ENCODE measurements around the gene SERPINF2.
"Not testable (repeated sequence)": the region's sequence is repeated elsewhere in the genome, so short reads cannot be mapped to it uniquely, and the experiment has no call there.

The SERPINF2 gene

GRCh38 chr17:1735418-1735817 is 7.3 kb upstream of the SERPINF2 start:
- no peak for DNase-seq (ENCODE audit: low read depth, low spot score)

- no peak for DNase-seq (ENCODE audit: low read depth, low spot score)
Observed at GRCh38 chr17:1735834-1736347, 6.8 kb upstream of the SERPINF2 start.

GRCh38 chr17:1736348-1737281 is 6.1 kb upstream of the SERPINF2 start:
- DNase-seq (ENCODE audit: low read depth, low spot score), result no peak

- DNase-seq (ENCODE audit: low read depth, low spot score), result no peak
Observed at GRCh38 chr17:1737531-1738291, 5.0 kb upstream of the SERPINF2 start.

- not testable (repeated sequence) for DNase-seq (ENCODE audit: low read depth, low spot score)
Observed at GRCh38 chr17:1741899-1742298, 772 bp upstream of the SERPINF2 start.

GRCh38 chr17:1743088-1743439 is 393 bp downstream of the SERPINF2 start:
- DNase-seq (ENCODE audit: low read depth, low spot score), result no peak

- DNase-seq (ENCODE audit: low read depth, low spot score), result no peak
Observed at GRCh38 chr17:1744551-1745512, 2.2 kb downstream of the SERPINF2 start.

GRCh38 chr17:1745513-1746020 is 2.9 kb downstream of the SERPINF2 start:
- DNase-seq (ENCODE audit: low read depth, low spot score), result no peak

- peak; percentile 61 for DNase-seq (ENCODE audit: low read depth, low spot score)
Observed at GRCh38 chr17:1746975-1747543, 4.4 kb downstream of the SERPINF2 start.

GRCh38 chr17:1750628-1751027 is 8.0 kb downstream of the SERPINF2 start:
- DNase-seq (ENCODE audit: low read depth, low spot score), result no peak

- peak; percentile 63 for DNase-seq (ENCODE audit: low read depth, low spot score)
Observed at GRCh38 chr17:1752425-1753262, 10.0 kb downstream of the SERPINF2 start.

- DNase-seq (ENCODE audit: low read depth, low spot score), result no peak
Observed at GRCh38 chr17:1753767-1754429, 11.2 kb downstream of the SERPINF2 start.

- DNase-seq (ENCODE audit: low read depth, low spot score), result no peak
Observed at GRCh38 chr17:1754430-1755112, 11.9 kb downstream of the SERPINF2 start.

- DNase-seq (ENCODE audit: low read depth, low spot score), result no peak
Observed at GRCh38 chr17:1755252-1755826, 12.7 kb downstream of the SERPINF2 start.

- DNase-seq (ENCODE audit: low read depth, low spot score), result no peak
Observed at GRCh38 chr17:1755827-1756262, 13.2 kb downstream of the SERPINF2 start.

- DNase-seq (ENCODE audit: low read depth, low spot score), result no peak
Observed at GRCh38 chr17:1758807-1759206, 16.1 kb downstream of the SERPINF2 start.

GRCh38 chr17:1759529-1759928 is 16.9 kb downstream of the SERPINF2 start:
- DNase-seq (ENCODE audit: low read depth, low spot score), result no peak

GRCh38 chr17:1762233-1762900 is 19.7 kb downstream of the SERPINF2 start:
- no peak for DNase-seq (ENCODE audit: low read depth, low spot score)

Measured in ELF-1 (cell line).